GM12878 (cell line): ENCODE measurements around the gene NMT1. TPM values are rescaled to one million over a fixed set of nuclear protein-coding genes. Genes with fewer than 3 reads are reported as not detected.

ENCODE experiments used
- ATAC-seq: fragments of 200-7000 bp; cut with Tn5 transposase; 3 replicates; pipeline ENCODE4 v1.9.1; 2020; ENCODE audit warnings: mild to moderate bottlenecking, moderate library complexity
- Bru-seq: library from RNA; stranded (reverse); fragments of 400-500 nt; gene quantifications from one replicate; lab custom pipeline; 2021; lab: Mats Ljungman, UMichigan
- BruChase-seq, 2 experiments: library from RNA; stranded (reverse); fragments of 400-500 nt; gene quantifications; one replicate each; lab custom pipeline; 2021; lab: Mats Ljungman, UMichigan
- BruUV-seq: library from RNA; stranded (reverse); fragments of 400-500 nt; replicated peaks from 2 replicates; lab custom pipeline; 2021; lab: Mats Ljungman, UMichigan
- CTCF ChIA-PET: fragments of 300-600 bp; sonication (Branson Sonifier 250); formaldehyde crosslinking; extraction: SDS; loops from one replicate; lab custom pipeline; 2021; ENCODE audit warnings: inconsistent platforms; lab: Yijun Ruan, JAX
- POLR2A ChIA-PET: fragments of 350-600 bp; formaldehyde crosslinking; extraction: SDS; loops from one replicate; lab custom pipeline; 2021; ENCODE audit warnings: inconsistent platforms; lab: Charles Lee
- RAD21 ChIA-PET: fragments of 300-600 bp; sonication (Branson Sonifier 250); formaldehyde crosslinking; loops from one replicate; lab custom pipeline; 2023; ENCODE audit warnings: antibody characterized with exemption; ENCODE audit not compliant: unreplicated experiment; lab: Charles Lee
- SMC1A ChIA-PET: fragments of 300-600 bp; sonication (Branson Sonifier 250); formaldehyde crosslinking; loops from one replicate; lab custom pipeline; 2023; ENCODE audit not compliant: unreplicated experiment, uncharacterized antibody; lab: Charles Lee
- DNase-seq: peaks from one replicate; pipeline ENCODE4 v3.0.0-alpha.2; 2011; ENCODE audit warnings: low read depth, low spot score
- FAIRE-seq: peaks from 3 replicates; lab custom pipeline; 2011; peaks lifted over from hg19 to GRCh38; lab: Jason Lieb, UNC
- H2AFZ ChIP-seq: 2 replicates; pipeline ENCODE4 v1.6.0; 2011; ENCODE audit warnings: low read depth, low read length, control low read depth; ENCODE audit not compliant: control insufficient read depth
- H3K27ac ChIP-seq: 2 replicates; pipeline ENCODE4 v1.5.1; 2011; ENCODE audit warnings: control low read depth; ENCODE audit not compliant: control insufficient read depth, insufficient read depth
- H3K27me3 ChIP-seq, 2 experiments: replicated peaks in 1 of 2; 2 replicates each; pipeline versions ENCODE4 v1.6.0 to v1.6.1; 2011; ENCODE audit warnings: low read length in 1 of 2; ENCODE audit not compliant: control insufficient read depth in 2 of 2, insufficient read depth in 2 of 2
- H3K36me3 ChIP-seq, 2 experiments: 2 replicates each; pipeline ENCODE4 v1.5.1; 2011; ENCODE audit warnings: low read length in 1 of 2; ENCODE audit not compliant: control insufficient read depth in 2 of 2, insufficient read depth in 2 of 2
- H3K4me1 ChIP-seq: 2 replicates; pipeline ENCODE4 v1.6.1; 2011; ENCODE audit warnings: mild to moderate bottlenecking, low read length, moderate library complexity, mixed read lengths; ENCODE audit not compliant: control insufficient read depth, insufficient read depth
- H3K4me2 ChIP-seq: 2 replicates; pipeline ENCODE4 v1.6.0; 2011; ENCODE audit warnings: control low read depth; ENCODE audit not compliant: control insufficient read depth, insufficient read depth
- H3K4me3 ChIP-seq: fragments of 200-600 bp; sonication (generic); 2 replicates; pipeline ENCODE4 v1.5.1; 2016
- H3K79me2 ChIP-seq: 2 replicates; pipeline ENCODE4 v1.6.0; 2011; ENCODE audit warnings: low read length; ENCODE audit not compliant: control insufficient read depth, insufficient read depth
- H3K9ac ChIP-seq: 2 replicates; pipeline ENCODE4 v1.8.0; 2011; ENCODE audit warnings: low read length, control low read depth, mixed read lengths; ENCODE audit not compliant: control insufficient read depth, insufficient read depth
- H3K9me3 ChIP-seq: replicated peaks from 3 replicates; pipeline ENCODE4 v1.5.1; 2011; ENCODE audit warnings: mild to moderate bottlenecking, low read length; ENCODE audit not compliant: control insufficient read depth, insufficient read depth
- H4K20me1 ChIP-seq: 2 replicates; pipeline ENCODE4 v1.6.0; 2011; ENCODE audit not compliant: control insufficient read depth, insufficient read depth
- CREB1 ChIP-seq: IDR thresholded peaks from 2 replicates; pipeline ENCODE4 v1.6.1; 2012; ENCODE audit warnings: low read depth, mild to moderate bottlenecking, inconsistent platforms
- IRF3 ChIP-seq: fragments of 450-650 bp; IDR thresholded peaks from 2 replicates; pipeline ENCODE4 v1.6.1; 2014; ENCODE audit warnings: mild to moderate bottlenecking
- NFYB ChIP-seq: IDR thresholded peaks from 2 replicates; pipeline ENCODE4 v1.6.1; 2011; ENCODE audit warnings: low read depth, mild to moderate bottlenecking, low read length, improper control_type of control experiment, moderate library complexity; ENCODE audit not compliant: insufficient read depth
- RELB ChIP-seq: fragments of 450-650 bp; IDR thresholded peaks from 2 replicates; pipeline ENCODE4 v1.6.1; 2017; ENCODE audit warnings: low read depth, mild to moderate bottlenecking, moderate library complexity
- SMAD1 ChIP-seq: fragments of 450-650 bp; IDR thresholded peaks from 2 replicates; pipeline ENCODE4 v1.6.1; 2018; ENCODE audit warnings: mild to moderate bottlenecking, low read depth; ENCODE audit not compliant: partially characterized antibody
- SP1 ChIP-seq: IDR thresholded peaks from one replicate; pipeline ENCODE4 v1.6.1; 2011; ENCODE audit warnings: low read depth, low read length
- SPI1 ChIP-seq: IDR thresholded peaks from 2 replicates; pipeline ENCODE4 v1.6.1; 2011; ENCODE audit warnings: low read depth, mild to moderate bottlenecking, low read length, moderate library complexity, borderline replicate concordance; ENCODE audit not compliant: insufficient read depth
- TAF1 ChIP-seq: IDR thresholded peaks from 2 replicates; pipeline ENCODE4 v1.6.1; 2011; ENCODE audit warnings: mild to moderate bottlenecking, low read depth, low read length, borderline replicate concordance
- ZNF592 ChIP-seq: fragments of 450-650 bp; IDR thresholded peaks from 2 replicates; pipeline ENCODE4 v1.6.1; 2017; ENCODE audit warnings: mild to moderate bottlenecking, moderate library complexity
- WGBS: methylation state at CpG from one replicate; pipeline ENCODE4 v1.1.6; 2016; ENCODE audit warnings: low lambda C conversion rate; ENCODE audit not compliant: insufficient replicate concordance, insufficient coverage; ENCODE audit errors: missing lambda C conversion rate; 5-methylcytosine and 5-hydroxymethylcytosine counted together
- in situ Hi-C: fragments of 300-500 bp; cut with MboI; formaldehyde crosslinking; loops from 9 replicates; pipeline ENCODE4 v1.14.3; 2018; ENCODE audit warnings: mixed read lengths
- intact Hi-C: fragments of 100-400 bp; cut with micrococcal nuclease; formaldehyde crosslinking; loops from one replicate; pipeline ENCODE4 v1.14.2; 2022; ENCODE audit not compliant: unreplicated experiment
- long read RNA-seq, 2 experiments: library from polyadenylated mRNA; unstranded; transcript quantifications; one replicate each; pipeline ENCODE4 v2.0.0, GENCODE V29; 2019 to 2020
- polyA minus RNA-seq, 3 experiments: library from RNA; depleted of rRNA, polyadenylated mRNA; stranded (reverse); fragments of >200 nt; gene quantifications; 2 replicates each; pipeline ENCODE4 v1.2.3, GENCODE V29; 2011
- polyA plus RNA-seq, 11 experiments: library from polyadenylated mRNA; depleted of rRNA in 4 of 11; unstranded in 6 of 11; stranded (reverse) in 5 of 11; fragments of >200 nt; fragmentation: Nextera tagmentation in 4 of 11; fragmentation: Illumina TruSeq in 1 of 11; extraction: Ambion mirVana in 4 of 11; extraction: Trizol in 1 of 11; gene quantifications; 1 replicate in 1 of 11; 2 replicates in 10 of 11; pipeline versions ENCODE4 v1.2.1 to v1.2.3, GENCODE V29; 2011 to 2016; ENCODE audit warnings: inconsistent platforms in 2 of 11, missing spikeins in 2 of 11, low read depth in 1 of 11
- total RNA-seq, 4 experiments: library from RNA; depleted of rRNA in 3 of 4; stranded (reverse); fragments of >200 nt in 3 of 4; fragmentation: Illumina TruSeq in 1 of 4; extraction: Trizol in 1 of 4; gene quantifications; 2 replicates each; pipeline versions ENCODE4 v1.2.1 to v1.2.3, GENCODE V29; 2013 to 2021

The NMT1 gene
- total RNA-seq (2013; cell fraction: nucleolus; rRNA removed) = 95.0 and 103 TPM in 2 replicates
- 118 and 121 TPM in 2 replicates for total RNA-seq (2014; rRNA removed)
- 391 and 395 TPM in 2 replicates for total RNA-seq (2014; rRNA removed; fragmentation: Illumina TruSeq; extraction: Trizol)
- 204 and 223 TPM in 2 replicates for total RNA-seq (2021)
- 42.9 TPM for polyA plus RNA-seq (2011; ENCODE audit: low read depth)
- 116 and 138 TPM in 2 replicates for polyA plus RNA-seq (2011; rRNA removed)
- polyA plus RNA-seq (2011; cell fraction: cytosol; rRNA removed) = 65.2 and 75.7 TPM in 2 replicates
- polyA plus RNA-seq (2011; cell fraction: nucleus; rRNA removed) = 129 and 147 TPM in 2 replicates
- polyA plus RNA-seq (2012) = 87.9 and 96.7 TPM in 2 replicates
- 80.7 and 216 TPM in 2 replicates for polyA plus RNA-seq (2014; fragmentation: Illumina TruSeq; extraction: Trizol)
- polyA plus RNA-seq (2014; fragmentation: Nextera tagmentation; extraction: Ambion mirVana) = 100 to 1,000 TPM; 282 to 342 TPM
- 96.7 and 112 TPM in 2 replicates for polyA plus RNA-seq (2014; rRNA removed)
- polyA plus RNA-seq (2016; fragmentation: Nextera tagmentation; extraction: Ambion mirVana) = 100 to 1,000 TPM; 221 to 226 TPM
- polyA minus RNA-seq (2011; rRNA and poly(A)+ RNA removed) = 62.4 and 90.4 TPM in 2 replicates
- polyA minus RNA-seq (2011; cell fraction: cytosol; rRNA and poly(A)+ RNA removed) = 128 and 150 TPM in 2 replicates
- polyA minus RNA-seq (2011; cell fraction: nucleus; rRNA and poly(A)+ RNA removed) = 33.1 and 219 TPM in 2 replicates
- Bru-seq, nascent RNA = percentile 78 among the genes with signal in this experiment
- BruChase-seq, experiment 1, labeled RNA remaining after a 6-hour chase = percentile 86 among the genes with signal in this experiment
- BruChase-seq, experiment 2, labeled RNA remaining after a 2-hour chase = percentile 82 among the genes with signal in this experiment
- long read RNA-seq, experiment 1, full-length matches to known transcripts = 47 of 60 reads
- long read RNA-seq, experiment 1, partial matches to known transcripts = 2 of 60 reads
- long read RNA-seq, experiment 1, other reads (novel, unspliced or antisense) = 11 of 60 reads
- long read RNA-seq, experiment 2, full-length matches to known transcripts = 60 of 130 reads
- long read RNA-seq, experiment 2, partial matches to known transcripts = 40 of 130 reads
- long read RNA-seq, experiment 2, other reads (novel, unspliced or antisense) = 30 of 130 reads

DNA sequence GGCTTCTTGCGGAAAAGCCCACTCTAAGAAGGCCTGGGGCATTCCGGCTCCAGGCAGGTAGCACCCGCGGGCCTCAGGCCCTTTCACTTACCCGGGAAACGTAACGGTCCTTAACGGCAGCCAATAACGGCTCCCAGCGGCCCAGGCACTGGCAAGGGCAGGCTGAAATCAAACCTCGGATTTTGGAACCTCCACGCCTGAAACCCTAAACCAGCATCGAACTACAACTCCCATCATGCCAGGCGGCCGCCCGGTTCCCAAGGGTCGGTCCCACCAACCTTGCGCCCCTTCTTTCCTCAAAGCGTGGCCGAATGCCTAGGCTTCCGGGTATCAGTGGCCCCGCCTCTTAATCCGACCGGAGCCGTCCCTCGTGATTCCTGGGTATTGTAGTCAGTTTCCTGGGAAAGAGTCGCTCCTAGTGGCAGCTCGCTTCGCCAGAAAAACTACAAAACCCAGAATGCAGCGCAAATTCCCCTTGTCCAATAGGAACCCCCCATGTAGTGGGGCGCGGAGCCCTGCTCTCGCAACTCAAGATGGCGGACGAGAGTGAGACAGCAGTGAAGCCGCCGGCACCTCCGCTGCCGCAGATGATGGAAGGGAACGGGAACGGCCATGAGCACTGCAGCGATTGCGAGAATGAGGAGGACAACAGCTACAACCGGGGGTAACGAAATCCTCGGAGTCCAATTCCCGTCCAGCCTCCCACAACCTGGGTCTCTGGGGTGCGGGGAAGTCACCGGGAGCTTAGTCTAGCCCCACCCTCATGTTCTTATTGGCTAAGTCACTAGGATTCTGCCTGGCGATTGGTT lies at the start of gene NMT1:
Gene NMT1, plus strand, starts transcription at position 521 of the 809 bp plus-strand sequence. Its CDS starts 13 bp downstream, at position 534.
- ChIA-PET POLR2A (interaction anchor here (0.6 to 6.0 kb wide), 16 partner anchors 10 to 600 kb away, joined by 3 to 119 read pairs (median 4); partner anchors contain the start of genes ACBD4, DCAKD and HEXIM2), CTCF (interaction anchor here (0.6 to 4.6 kb wide), 9 partner anchors 11 to 285 kb away, joined by 3 to 35 read pairs (median 6); partner anchors contain the start of genes ACBD4 and DCAKD), SMC1A (interaction anchor here (0.9 to 5.0 kb wide), 7 partner anchors 10 to 141 kb away, joined by 3 to 38 read pairs (median 3); partner anchors contain the start of gene DCAKD), RAD21 (interaction anchor here (0.9 to 5.9 kb wide), 7 partner anchors 11 to 141 kb away, joined by 3 to 49 read pairs (median 4); partner anchors contain the start of genes ACBD4 and DCAKD)
- Histone ChIP-seq H3K27me3 (no peaks in the 10 kb centered on the region), H3K79me2 (peaks cover 65% of the 10 kb centered on the region), H3K9me3 (no peaks in the 10 kb centered on the region), H3K27ac (peak within 1 kb of the TSS; percentile 98), H4K20me1 (no peaks in the 10 kb centered on the region; the same call in 1 of the 2 replicates), H3K9ac (peak within 1 kb of the TSS; percentile 99), H3K36me3 (peaks cover 0 to 4% of the 10 kb centered on the region in 2 experiments; a peak in 2 of 4 replicates), H3K4me3 (peak within 1 kb of the TSS; percentile 84), H3K4me2 (peak within 1 kb of the TSS; percentile 95), H2AFZ (peak within 1 kb of the TSS; percentile 99), H3K4me1 (peaks cover 10% of the 10 kb centered on the region)
- ATAC-seq (peak; percentile 90), DNase-seq (peak; percentile 99), FAIRE-seq (peak; percentile 81)
- in situ Hi-C loops = no loop called here
- intact Hi-C loops = no loop called here
- 1% methylated on average over 50 of the region's 50 CpGs for WGBS
- BruUV-seq = no TSS peak
- TF ChIP-seq NFYB (peak; percentile 99), TAF1 (peak; percentile 100), IRF3 (peak; percentile 55; the same call in 1 of the 2 replicates), CREB1 (peak; percentile 71), SMAD1 (peak; percentile 38), SPI1 (no peak), RELB (peak; percentile 99), SP1 (peak; percentile 91), ZNF592 (no peak)
